ENCODE results near the gene MAFG. TPM values are rescaled to one million over a fixed set of nuclear protein-coding genes. Genes with fewer than 3 reads are reported as not detected.

The MAFG gene
- total and polyA plus RNA-seq, 2 of the 13 experiments (the other 11 are each of a cell fraction or from before 2014, with no cell fraction given): 14.5 to 20.0 TPM

- no peak for TF ChIP-seq ZNF329 (CRISPR knock-in tag; IDR thresholded peaks at IDR 0.05; ENCODE audit: low read depth)
- no peak for TF ChIP-seq ATF7 (IDR thresholded peaks at IDR 0.05)
- peak; percentile 81 for TF ChIP-seq ATF7 (CRISPR knock-in tag; IDR thresholded peaks at IDR 0.05)
- TF ChIP-seq STAG1 (CRISPR knock-in tag; IDR thresholded peaks at IDR 0.05): peak; percentile 18; the same call in 1 of the 2 replicates
- peak; percentile 82 for TF ChIP-seq ZZZ3 (CRISPR knock-in tag; IDR thresholded peaks at IDR 0.05; ENCODE audit: borderline replicate concordance)
- no peak for TF ChIP-seq GPBP1L1 (CRISPR knock-in tag; IDR thresholded peaks at IDR 0.05)
- peak; percentile 66 for TF ChIP-seq GABPB1 (CRISPR knock-in tag; IDR thresholded peaks at IDR 0.05)
- TF ChIP-seq ZC3H13 (CRISPR knock-in tag; IDR thresholded peaks at IDR 0.05): peak; percentile 99
- peak; percentile 99 for TF ChIP-seq ZFX (CRISPR knock-in tag; IDR thresholded peaks at IDR 0.05; ENCODE audit: low read depth)
- TF ChIP-seq IKZF4 (CRISPR knock-in tag; IDR thresholded peaks at IDR 0.05; ENCODE audit: borderline replicate concordance, low read depth, not compliant biosample characterization): peak; percentile 82
- 0 out of 2 replicates have a peak, but pooled peaks have one; percentile 14 for TF ChIP-seq ZFP36L2 (CRISPR knock-in tag; IDR thresholded peaks at IDR 0.05)
- 0 out of 2 replicates have a peak, but pooled peaks have one; percentile 31 for TF ChIP-seq ZNF773 (CRISPR knock-in tag; IDR thresholded peaks at IDR 0.05; ENCODE audit: borderline replicate concordance)
- TF ChIP-seq RFX3 (CRISPR knock-in tag; IDR thresholded peaks at IDR 0.05): no peak
- 0 out of 2 replicates have a peak, but pooled peaks have one; percentile 49 for TF ChIP-seq MAF1 (CRISPR knock-in tag; IDR thresholded peaks at IDR 0.05; ENCODE audit: borderline replicate concordance)
- TF ChIP-seq HMG20B (CRISPR knock-in tag; conservative IDR thresholded peaks at IDR 0.05): peak; percentile 67
- peak; percentile 88 for TF ChIP-seq KAT7 (CRISPR knock-in tag; IDR thresholded peaks at IDR 0.05; ENCODE audit: borderline replicate concordance)
- peak; percentile 86 for TF ChIP-seq NFKB2 (CRISPR knock-in tag; IDR thresholded peaks at IDR 0.05; ENCODE audit: borderline replicate concordance)
- TF ChIP-seq FOXA1 (IDR thresholded peaks at IDR 0.05): no peak
- peak; percentile 9; the same call in 1 of the 2 replicates for TF ChIP-seq FOXA1 (CRISPR knock-in tag; IDR thresholded peaks at IDR 0.05)
- peak; percentile 69; the same call in 1 of the 2 replicates for TF ChIP-seq ZBTB8A (CRISPR knock-in tag; IDR thresholded peaks at IDR 0.05; ENCODE audit: borderline replicate concordance, low read depth)
- TF ChIP-seq, protein P1, sequence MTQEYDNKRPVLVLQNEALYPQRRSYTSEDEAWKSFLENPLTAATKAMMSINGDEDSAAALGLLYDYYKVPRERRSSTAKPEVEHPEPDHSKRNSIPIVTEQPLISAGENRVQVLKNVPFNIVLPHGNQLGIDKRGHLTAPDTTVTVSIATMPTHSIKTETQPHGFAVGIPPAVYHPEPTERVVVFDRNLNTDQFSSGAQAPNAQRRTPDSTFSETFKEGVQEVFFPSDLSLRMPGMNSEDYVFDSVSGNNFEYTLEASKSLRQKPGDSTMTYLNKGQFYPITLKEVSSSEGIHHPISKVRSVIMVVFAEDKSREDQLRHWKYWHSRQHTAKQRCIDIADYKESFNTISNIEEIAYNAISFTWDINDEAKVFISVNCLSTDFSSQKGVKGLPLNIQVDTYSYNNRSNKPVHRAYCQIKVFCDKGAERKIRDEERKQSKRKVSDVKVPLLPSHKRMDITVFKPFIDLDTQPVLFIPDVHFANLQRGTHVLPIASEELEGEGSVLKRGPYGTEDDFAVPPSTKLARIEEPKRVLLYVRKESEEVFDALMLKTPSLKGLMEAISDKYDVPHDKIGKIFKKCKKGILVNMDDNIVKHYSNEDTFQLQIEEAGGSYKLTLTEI (CRISPR knock-in tag; conservative IDR thresholded peaks at IDR 0.05): no peak
- 0 out of 2 replicates have a peak, but pooled peaks have one; percentile 57 for TF ChIP-seq ZNF230 (CRISPR knock-in tag; IDR thresholded peaks at IDR 0.05)
- peak; percentile 86 for TF ChIP-seq NR2F2 (IDR thresholded peaks at IDR 0.05; ENCODE audit: borderline replicate concordance, low read depth)
- TF ChIP-seq, protein P2, sequence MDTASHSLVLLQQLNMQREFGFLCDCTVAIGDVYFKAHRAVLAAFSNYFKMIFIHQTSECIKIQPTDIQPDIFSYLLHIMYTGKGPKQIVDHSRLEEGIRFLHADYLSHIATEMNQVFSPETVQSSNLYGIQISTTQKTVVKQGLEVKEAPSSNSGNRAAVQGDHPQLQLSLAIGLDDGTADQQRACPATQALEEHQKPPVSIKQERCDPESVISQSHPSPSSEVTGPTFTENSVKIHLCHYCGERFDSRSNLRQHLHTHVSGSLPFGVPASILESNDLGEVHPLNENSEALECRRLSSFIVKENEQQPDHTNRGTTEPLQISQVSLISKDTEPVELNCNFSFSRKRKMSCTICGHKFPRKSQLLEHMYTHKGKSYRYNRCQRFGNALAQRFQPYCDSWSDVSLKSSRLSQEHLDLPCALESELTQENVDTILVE (CRISPR knock-in tag; IDR thresholded peaks at IDR 0.05): peak; percentile 88
- TF ChIP-seq ZFP82 (CRISPR knock-in tag; IDR thresholded peaks at IDR 0.05; ENCODE audit: borderline replicate concordance): no peak
- TF ChIP-seq MTF1 (CRISPR knock-in tag; IDR thresholded peaks at IDR 0.05): no peak
These were observed 17.3 kb downstream of the MAFG start (continued) for GRCh38 chr17:81909966-81910839.

All from HepG2 (cell line).